Measurements from ENCODE around the gene TRPM6.

Gene TRPM6

DNA sequence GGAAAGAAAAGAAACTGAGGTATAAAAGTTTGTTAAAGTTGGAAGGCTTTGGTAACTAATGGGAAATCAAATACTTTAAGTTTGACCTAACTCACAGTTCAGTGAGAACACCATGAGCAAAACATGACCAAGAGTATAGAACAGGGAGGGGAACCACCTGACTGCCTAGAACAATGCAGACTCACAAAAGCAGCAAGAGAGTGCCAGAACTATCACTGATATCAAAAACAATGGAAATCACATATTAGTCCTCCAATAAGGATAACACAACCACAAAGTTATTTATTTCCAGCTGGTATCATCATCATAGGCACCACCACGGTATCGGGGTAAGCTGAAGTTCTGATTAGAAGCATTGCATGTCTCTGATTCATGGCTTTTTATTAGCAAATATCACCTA lies 77.5 kb downstream of the TRPM6 start:
- no peaks in the 10 kb centered on the region for H4K20me1 ChIP-seq (ENCODE audit: insufficient read depth, low read length)
- no peak overlapping the region for H3K27ac ChIP-seq (ENCODE audit: low read length)
- H3K9ac ChIP-seq (ENCODE audit: low read depth, low read length), result no peak overlapping the region
- no peak overlapping the region for H3K4me3 ChIP-seq (ENCODE audit: low read depth in 1 of 2, low read length in 2 of 2)
- H3K4me2 ChIP-seq (ENCODE audit: insufficient read depth, low read length), result no peak overlapping the region
- no peaks in the 10 kb centered on the region for H3K36me3 ChIP-seq (ENCODE audit: insufficient read depth, low read length)
- no peak for DNase-seq
- TF ChIP-seq, protein P1, sequence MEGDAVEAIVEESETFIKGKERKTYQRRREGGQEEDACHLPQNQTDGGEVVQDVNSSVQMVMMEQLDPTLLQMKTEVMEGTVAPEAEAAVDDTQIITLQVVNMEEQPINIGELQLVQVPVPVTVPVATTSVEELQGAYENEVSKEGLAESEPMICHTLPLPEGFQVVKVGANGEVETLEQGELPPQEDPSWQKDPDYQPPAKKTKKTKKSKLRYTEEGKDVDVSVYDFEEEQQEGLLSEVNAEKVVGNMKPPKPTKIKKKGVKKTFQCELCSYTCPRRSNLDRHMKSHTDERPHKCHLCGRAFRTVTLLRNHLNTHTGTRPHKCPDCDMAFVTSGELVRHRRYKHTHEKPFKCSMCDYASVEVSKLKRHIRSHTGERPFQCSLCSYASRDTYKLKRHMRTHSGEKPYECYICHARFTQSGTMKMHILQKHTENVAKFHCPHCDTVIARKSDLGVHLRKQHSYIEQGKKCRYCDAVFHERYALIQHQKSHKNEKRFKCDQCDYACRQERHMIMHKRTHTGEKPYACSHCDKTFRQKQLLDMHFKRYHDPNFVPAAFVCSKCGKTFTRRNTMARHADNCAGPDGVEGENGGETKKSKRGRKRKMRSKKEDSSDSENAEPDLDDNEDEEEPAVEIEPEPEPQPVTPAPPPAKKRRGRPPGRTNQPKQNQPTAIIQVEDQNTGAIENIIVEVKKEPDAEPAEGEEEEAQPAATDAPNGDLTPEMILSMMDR (IDR thresholded peaks at IDR 0.05; ENCODE audit: borderline replicate concordance, extremely low read depth, low read length, poor library complexity, severe bottlenecking), result no peak
- TF ChIP-seq EZH2 (IDR thresholded peaks at IDR 0.05; ENCODE audit: borderline replicate concordance, low read depth, low read length, severe bottlenecking), result no peak
- no peaks in the 10 kb centered on the region for H3K4me1 ChIP-seq (ENCODE audit: insufficient read depth, low read length)
- H3K79me2 ChIP-seq (ENCODE audit: insufficient read depth, low read length), result no peaks in the 10 kb centered on the region
- H3K27me3 ChIP-seq (ENCODE audit: insufficient read depth, low read length, poor library complexity), result no peaks in the 10 kb centered on the region
- H2AFZ ChIP-seq (ENCODE audit: low read depth, low read length), result no peak overlapping the region
- no peak for ATAC-seq (ENCODE audit: insufficient read depth, low read depth)
- no peaks in the 10 kb centered on the region for H3K9me3 ChIP-seq (ENCODE audit: insufficient read depth, low read length, severe bottlenecking)

DNA sequence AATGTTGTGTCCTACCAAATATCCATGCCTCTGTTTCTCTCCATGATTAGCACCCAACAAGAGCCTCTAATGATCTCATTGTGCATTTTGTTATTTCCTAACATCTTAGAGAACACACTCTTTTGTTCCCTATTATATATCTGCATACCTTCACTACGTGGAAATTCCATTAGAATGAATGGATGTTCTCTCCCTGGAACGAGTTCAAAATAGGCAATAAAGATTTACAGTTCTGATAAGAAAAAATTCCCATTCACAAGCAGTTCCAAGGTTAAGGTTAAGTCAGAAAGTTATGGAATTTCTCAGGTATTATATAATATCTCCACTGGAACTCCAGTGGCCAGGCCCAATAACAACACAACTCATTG lies 83.7 kb downstream of the TRPM6 start:
- H4K20me1 ChIP-seq (ENCODE audit: insufficient read depth, low read length), result no peaks in the 10 kb centered on the region
- H3K79me2 ChIP-seq (ENCODE audit: insufficient read depth, low read length), result no peaks in the 10 kb centered on the region
- no peak overlapping the region for H3K27ac ChIP-seq (ENCODE audit: low read length)
- no peak overlapping the region for H3K9ac ChIP-seq (ENCODE audit: low read depth, low read length)
- no peak overlapping the region for H3K4me3 ChIP-seq (ENCODE audit: low read depth in 1 of 2, low read length in 2 of 2)
- TF ChIP-seq, protein P1 (IDR thresholded peaks at IDR 0.05; ENCODE audit: borderline replicate concordance, extremely low read depth, low read length, poor library complexity, severe bottlenecking), result no peak
- TF ChIP-seq EZH2 (IDR thresholded peaks at IDR 0.05; ENCODE audit: borderline replicate concordance, low read depth, low read length, severe bottlenecking), result no peak
- no peak for ATAC-seq (ENCODE audit: insufficient read depth, low read depth)
- no peak for DNase-seq
- H2AFZ ChIP-seq (ENCODE audit: low read depth, low read length), result no peak overlapping the region
- no peaks in the 10 kb centered on the region for H3K36me3 ChIP-seq (ENCODE audit: insufficient read depth, low read length)
- peaks cover 3% of the 10 kb centered on the region for H3K27me3 ChIP-seq (ENCODE audit: insufficient read depth, low read length, poor library complexity)
- no peak overlapping the region for H3K4me2 ChIP-seq (ENCODE audit: insufficient read depth, low read length)
- no peaks in the 10 kb centered on the region for H3K9me3 ChIP-seq (ENCODE audit: insufficient read depth, low read length, severe bottlenecking)
- H3K4me1 ChIP-seq (ENCODE audit: insufficient read depth, low read length), result no peaks in the 10 kb centered on the region

DNA sequence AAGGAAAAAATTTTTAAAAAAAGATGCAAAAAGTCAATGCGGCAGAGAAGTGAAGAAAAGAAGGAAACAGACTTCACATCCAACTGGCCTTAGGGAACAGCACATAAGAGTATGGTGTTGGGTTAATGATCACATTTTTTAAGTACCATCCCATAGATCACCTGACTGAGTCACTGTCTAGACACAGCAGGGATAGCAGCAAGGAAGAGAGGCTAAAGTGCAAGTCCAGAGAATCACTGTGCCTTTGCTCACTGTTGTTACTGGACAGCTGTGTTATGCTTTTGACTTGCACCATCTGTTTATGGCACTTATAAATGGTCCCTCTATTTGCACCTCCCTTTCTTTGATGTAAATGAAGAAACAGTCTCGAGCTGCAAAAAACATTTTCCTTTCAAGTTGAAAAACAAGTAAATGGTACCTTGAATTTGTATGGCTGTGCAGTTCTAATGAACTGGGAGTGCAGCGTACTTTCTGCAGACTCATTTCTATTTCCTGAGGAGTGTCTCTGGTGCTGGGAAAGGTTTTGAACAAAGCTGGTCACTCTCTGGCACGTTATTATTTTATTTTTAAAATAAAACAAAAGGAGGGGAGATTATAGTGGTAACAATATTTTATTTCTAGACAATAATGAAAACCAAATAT lies 84.2 kb downstream of the TRPM6 start:
- TF ChIP-seq EZH2 (IDR thresholded peaks at IDR 0.05; ENCODE audit: borderline replicate concordance, low read depth, low read length, severe bottlenecking), result no peak
- TF ChIP-seq, protein P1 (IDR thresholded peaks at IDR 0.05; ENCODE audit: borderline replicate concordance, extremely low read depth, low read length, poor library complexity, severe bottlenecking), result no peak
- Histone ChIP-seq H3K79me2 (ENCODE audit: insufficient read depth, low read length) (no peaks in the 10 kb centered on the region), H4K20me1 (ENCODE audit: insufficient read depth, low read length) (no peaks in the 10 kb centered on the region), H3K27me3 (ENCODE audit: insufficient read depth, low read length, poor library complexity) (peaks cover 3% of the 10 kb centered on the region), H3K4me2 (ENCODE audit: insufficient read depth, low read length) (no peak overlapping the region), H3K9ac (ENCODE audit: low read depth, low read length) (no peak overlapping the region), H2AFZ (ENCODE audit: low read depth, low read length) (no peak overlapping the region), H3K9me3 (ENCODE audit: insufficient read depth, low read length, severe bottlenecking) (no peaks in the 10 kb centered on the region), H3K4me1 (ENCODE audit: insufficient read depth, low read length) (no peaks in the 10 kb centered on the region), H3K27ac (ENCODE audit: low read length) (no peak overlapping the region), H3K36me3 (ENCODE audit: insufficient read depth, low read length) (no peaks in the 10 kb centered on the region), H3K4me3 (ENCODE audit: low read depth in 1 of 2, low read length in 2 of 2) (no peak overlapping the region)
- ATAC-seq (ENCODE audit: insufficient read depth, low read depth), result no peak
- no peak for DNase-seq
